Measurements from ENCODE around the gene TCF4.
A peak's percentile ranks its signal among the peaks of the same experiment; 100 is the strongest.

- TF ChIP-seq TAF1 (conservative IDR thresholded peaks at IDR 0.05) (no peak), CTCF (IDR thresholded peaks at IDR 0.05; ENCODE audit: low read depth, low read length, missing input control) (peak; percentile 29), REST (IDR thresholded peaks at IDR 0.05) (peak; percentile 29), FOXA1 (IDR thresholded peaks at IDR 0.05) (no peak), JUND (IDR thresholded peaks at IDR 0.05) (peak in 1 of 2 donors; percentile 15), YY1 (IDR thresholded peaks at IDR 0.05) (peak; percentile 18)
These were observed 110.5 kb downstream of the TCF4 start for GRCh38 chr18:55477499-55477859.
